Raji (cell line): ENCODE data around the gene GET4.
A peak's percentile ranks its signal among the peaks of the same experiment; 100 is the strongest.

Experiments used
- POLR2A ChIP-seq: IDR thresholded peaks from 2 replicates; pipeline ENCODE4 v1.6.1; 2011; ENCODE audit warnings: low read depth, low read length, control low read depth; ENCODE audit not compliant: insufficient read depth

The GET4 gene

DNA sequence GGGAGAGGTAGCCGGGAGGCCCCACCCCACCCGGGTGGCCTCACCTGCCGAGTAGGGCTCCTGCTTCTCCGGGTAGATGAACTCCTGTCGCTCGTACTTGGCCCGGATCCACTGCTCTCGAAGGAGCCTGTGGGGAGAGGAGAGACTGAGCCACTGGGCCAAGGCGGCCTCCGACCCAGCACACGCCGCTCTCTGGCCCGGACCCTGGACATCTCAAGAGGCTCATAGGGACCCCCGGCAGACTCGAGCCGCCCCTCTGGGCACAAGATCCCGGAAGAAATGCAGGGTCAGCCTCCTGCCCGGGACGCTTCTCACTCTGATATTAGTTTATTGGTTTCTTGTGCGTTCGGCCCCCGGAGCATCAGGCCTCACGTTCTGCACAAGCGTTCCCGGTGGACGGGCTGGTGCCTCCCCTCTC is 43.6 kb downstream of the GET4 start:
- TF ChIP-seq POLR2A: no peak

DNA sequence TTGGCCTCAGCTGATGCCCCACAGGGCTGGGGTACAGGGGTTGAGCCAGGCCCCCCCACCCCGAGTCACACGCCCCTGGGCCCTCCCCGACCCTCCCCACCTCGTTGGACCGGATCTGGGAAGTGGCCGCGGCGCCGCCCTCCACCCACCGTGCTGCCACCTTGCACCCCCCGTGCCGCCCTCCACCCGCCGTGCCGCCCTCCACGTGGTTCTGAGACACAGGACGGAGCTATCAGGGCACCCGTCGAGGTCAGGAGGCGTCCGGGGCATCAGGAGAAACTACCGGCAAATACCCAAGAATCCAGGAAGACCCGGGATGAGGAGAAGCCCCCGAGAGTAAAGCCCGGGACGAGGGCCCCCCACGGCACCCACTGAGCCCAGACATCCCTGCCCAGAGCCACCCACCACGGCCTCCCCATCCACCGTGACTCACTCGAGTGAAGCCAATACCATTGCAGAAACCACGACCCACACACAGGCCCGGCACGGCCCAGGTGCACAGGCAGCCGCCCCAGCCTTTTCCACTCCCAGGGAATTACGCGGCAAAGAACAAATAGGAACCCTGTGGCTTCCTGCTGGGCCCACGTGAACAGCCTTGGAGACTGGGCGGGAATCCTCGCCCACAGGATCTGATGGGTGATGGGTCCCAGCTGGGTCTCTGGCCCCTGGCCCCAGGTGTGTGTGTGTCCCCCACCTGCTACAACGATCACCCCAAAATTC is 44.2 kb downstream of the GET4 start:
- no peak for TF ChIP-seq POLR2A

DNA sequence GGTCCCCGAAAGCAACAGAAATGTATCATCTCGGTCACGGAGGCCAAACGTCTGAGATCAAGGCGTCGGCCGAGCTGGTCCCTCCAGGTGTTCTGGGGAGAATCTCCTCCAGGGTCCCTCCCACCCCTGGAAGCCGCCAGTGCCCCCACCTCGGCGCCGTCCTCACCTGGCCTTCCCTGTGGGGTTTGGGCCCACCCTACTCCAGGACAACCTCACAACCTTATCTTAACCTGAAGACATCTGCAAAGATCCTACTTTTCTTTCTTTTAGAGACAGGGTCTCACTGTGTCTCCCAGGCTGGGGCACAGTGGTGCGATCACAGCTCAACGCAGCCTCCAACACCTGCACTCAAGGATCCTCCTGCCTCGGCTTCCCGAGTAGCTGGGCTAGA is 44.7 kb downstream of the GET4 start:
- TF ChIP-seq POLR2A: no peak

DNA sequence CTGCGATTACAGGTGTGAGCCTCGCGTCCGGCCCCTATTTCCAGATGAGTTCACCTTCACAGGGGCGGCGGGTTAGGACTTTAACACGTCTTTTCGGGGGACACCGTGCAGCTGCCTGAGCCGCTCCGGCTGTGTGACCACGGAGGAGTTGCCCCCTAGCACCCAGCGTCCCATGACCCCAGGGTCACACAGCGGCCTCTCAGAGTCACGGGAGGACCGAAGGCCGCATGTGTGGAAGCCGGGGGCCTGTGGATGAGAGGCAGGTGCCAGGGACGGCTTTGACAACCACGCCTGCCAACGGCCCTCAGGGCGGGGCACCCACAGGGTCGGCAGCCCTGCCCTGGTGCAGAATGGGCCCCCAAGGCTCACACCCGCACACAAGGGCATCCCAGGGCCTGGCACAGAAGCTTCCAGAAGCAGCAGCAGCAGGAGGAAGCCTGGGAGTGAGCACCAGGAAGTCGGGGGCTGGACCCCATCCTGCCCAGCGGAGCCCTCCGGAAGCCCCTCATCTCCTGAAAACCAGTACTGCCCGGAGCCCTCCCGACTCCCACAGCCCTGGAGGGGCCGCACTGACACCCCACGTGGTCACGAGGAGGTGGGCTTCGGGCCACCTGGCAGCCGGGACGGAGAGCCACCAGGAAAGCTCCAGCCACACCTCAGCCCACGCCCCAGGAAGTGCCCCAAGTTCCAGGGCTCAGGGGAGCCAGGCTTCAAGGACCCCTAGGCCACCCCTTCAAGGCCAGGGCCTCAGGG is 45.4 kb downstream of the GET4 start:
- TF ChIP-seq POLR2A: no peak

DNA sequence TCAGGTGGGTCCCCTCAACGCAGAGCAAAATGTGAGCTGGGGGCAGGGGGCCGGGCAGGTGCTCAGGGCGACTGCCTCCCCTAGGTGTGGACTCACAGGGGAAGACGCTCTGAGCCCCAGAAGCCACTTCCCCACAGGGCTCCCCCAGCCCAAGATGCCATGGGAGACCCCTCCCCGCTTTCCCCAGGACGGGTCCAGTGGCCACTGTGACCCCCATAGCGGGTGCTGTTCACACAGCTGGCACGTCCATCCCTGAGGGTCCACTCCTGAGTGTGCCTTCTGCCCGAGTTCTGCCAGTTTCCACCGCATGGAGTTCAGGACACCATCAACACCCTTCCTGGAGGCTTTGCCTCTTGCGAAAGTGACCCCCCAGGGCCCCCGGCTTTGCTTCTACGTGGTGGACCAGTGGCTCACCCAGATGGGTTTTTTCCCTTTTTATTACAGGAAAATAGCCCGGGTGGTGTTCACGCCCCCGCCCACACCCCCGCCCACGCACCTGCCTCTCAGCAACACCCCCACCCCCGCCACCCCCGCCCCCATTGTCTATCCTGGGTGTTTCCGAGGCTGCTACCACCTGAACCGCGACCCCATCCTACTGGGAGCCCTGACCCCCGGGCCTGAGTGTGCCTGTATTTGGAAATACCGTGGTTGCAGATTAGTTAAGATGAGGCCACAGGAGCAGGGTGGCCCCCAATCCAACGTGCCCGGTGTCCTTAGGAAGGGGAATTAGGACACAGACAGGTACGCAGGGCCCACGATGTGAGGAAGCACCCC is 46.2 kb downstream of the GET4 start:
- TF ChIP-seq POLR2A: no peak

DNA sequence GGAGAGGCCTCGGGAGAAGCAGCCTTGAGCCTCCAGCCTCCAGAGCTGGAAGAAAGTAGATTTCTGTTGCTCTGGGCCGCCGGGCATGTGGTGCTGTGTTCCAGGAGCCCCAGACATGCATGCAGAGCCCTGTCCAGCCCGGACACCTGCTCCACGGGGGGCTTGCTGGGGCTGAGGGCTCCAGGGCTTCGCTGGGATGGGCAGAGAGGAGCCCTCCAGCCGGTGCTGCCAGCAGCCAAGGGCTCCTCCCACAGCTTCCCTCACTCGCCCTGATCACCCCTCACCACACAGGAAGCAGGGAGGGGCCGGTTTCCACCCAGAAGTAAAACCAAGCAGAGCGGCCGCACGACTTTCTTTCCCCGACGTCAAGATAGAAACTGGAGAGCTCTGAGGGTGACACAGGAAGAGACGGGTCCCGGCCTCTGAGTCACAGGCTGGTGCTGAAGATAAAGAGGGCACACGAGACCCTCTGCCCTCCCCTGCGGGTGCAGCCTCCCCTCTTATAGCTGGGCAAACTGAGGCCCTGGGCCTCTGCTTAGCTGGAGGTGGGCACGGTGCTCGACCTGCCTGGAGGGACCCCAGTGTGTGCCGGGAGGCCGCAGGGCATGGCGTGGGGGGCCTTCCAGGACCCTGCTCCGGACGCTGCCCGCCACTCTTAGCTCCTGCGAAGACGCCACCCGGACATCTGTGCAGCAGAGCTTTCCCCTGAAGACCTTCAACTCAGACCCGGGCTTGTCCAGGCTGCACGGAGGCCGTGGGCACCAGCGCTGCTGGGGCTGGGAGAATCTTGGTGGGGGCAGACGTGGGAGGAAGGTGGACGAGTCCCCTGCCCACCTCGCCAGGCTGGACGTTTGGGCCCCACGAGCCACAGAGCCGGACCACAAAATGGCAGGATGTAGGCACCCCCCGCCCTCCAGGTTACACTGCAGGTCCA is 47.0 kb downstream of the GET4 start:
- TF ChIP-seq POLR2A: peak; percentile 40; the same call in 1 of the 2 replicates

DNA sequence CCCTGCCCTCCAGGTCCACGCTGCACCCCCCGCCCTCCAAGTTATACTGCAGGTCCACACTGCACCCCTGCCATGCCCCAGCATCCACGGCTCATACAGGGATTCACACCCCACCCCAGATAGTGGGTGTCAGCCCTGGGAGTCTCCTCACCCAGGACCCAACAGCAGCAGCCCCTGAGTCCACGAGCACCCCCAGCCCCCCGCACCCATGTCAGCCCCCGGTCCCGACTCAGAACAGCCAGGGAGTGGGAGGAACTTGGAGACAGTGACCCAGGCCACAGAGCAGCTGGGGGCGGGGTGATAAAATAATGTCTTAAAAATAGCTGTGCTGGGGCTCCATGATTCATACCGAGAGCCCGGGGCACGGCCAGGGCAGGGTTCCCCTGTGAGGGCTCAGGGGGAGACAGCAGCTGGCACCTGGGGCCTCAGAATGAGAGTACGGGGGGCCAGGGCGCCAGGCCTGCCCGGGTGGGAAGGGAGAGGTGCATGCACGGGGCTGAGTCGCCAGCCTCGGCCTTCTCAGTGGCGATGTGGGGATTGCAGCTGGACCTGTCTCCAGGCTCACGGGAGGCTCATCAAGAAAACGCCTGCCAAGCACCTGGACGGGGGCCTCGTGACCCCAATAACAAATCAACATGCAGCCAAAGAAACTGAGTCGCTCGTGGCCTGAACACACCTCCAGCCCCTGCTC is 48.3 kb downstream of the GET4 start:
- TF ChIP-seq POLR2A: no peak

DNA sequence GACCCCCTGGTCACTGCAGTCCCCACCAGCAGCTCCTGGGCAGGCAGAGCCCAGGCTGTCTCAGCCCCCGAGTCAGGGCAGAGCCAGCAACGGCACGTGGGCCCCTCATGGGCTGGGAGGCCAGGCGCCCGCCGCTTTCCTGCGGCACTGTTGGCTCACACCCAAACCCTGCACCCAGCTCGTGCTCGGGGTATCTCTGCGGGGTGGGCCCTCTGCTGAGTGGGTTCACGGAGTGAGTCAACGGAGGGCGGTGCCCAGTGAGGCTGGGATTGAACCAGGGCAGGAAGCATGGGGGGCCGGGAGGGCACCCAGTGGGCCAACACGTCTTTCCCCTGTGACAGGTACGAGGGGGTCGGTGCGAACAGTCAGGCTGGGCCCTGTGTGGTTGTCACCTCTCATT is 49.2 kb downstream of the GET4 start:
- no peak for TF ChIP-seq POLR2A

DNA sequence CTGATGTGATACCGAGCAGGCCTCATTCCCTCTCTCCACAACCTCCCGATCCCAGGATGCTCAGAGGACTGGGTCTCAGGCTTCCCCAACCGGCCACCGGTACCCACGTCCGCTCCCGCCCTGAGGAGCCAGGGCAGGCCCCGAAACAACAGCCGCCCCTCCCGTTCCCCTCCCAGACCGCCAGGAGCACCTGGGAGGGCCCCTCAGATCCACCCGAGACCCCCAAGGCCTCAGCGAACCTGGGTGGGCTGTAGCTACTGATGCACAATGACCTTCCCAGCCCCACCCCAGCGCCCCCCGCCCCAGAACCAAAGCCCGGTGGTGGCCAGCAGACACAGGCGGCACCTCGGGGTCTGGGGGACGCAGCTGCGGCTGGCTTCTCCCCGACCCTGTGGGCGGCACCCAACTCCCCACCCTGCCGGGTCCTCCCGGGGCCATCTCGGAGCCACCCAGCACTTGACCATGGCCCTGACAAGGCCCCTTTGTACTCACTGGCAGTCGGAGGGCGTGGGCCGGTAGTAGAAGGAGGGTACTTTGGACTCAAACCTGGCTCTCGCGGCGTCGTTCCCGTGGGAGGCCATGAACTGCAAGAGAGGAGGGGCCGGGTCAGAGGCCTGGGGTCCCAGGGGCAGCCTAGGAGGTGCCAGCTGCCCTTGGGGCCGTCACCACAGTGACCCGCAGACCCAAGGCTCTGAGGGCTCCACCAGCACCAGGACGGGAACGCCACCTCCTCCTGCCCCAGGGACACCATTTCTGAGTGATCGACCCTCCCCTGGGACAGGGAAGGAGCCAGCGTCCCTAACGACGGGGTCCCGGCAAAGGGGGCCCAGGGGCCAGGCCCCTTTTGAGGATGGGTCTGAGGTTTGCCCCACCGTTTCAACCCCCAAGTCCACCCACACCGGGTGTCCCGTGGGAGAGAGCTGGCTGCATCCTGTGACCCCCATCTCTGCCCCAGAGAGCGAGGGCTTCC is 50.0 kb downstream of the GET4 start:
- no peak for TF ChIP-seq POLR2A

DNA sequence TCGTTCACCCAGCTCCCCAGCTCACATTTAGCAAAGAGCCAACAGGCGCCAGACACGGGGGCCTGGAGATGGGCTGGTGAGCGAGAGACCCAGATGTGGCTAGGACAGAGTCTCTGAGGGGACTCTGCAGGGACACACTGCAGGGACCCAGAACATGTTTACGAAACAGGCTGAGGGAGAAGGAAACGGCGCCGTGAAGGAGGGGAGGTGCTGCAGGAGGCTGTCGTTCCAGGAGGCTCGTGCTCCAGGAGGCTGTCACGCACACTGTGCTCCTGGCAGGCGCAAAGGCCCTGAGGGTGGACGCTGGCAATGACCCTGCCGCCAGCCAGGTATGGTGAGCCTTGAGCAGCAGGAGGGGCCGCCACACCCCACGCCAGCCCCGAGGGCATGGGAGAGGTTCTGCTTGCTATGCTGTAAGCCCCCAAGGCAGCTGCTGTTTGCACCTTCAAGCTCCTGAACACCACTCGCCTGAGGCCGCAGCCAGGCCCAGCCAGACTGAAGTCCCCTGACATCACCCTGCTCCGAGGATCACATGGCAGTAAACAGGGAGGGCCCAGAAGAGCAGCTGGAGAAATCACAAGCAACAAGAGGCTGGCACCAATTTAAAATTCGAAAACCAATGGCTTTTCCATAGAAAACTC is 50.8 kb downstream of the GET4 start:
- no peak for TF ChIP-seq POLR2A

DNA sequence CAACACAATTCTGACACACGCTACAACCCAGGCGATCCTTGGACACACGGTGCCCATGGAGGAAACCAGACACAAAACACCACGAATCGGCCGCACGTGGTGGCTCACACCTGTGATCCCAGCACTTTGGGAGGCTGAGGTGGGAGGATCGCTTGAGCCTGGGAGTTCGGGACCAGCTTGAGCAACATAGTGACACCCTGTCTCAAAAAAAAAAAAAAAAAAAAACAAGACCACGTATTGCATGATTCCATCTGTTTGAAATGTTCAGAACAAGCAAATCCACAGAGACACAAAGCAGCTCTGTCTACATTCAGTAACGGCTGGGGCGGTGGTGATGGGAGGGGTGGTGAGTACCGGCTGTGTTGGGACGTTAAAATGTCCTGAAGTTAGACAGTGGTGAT is 53.0 kb downstream of the GET4 start:
- TF ChIP-seq POLR2A: no peak

DNA sequence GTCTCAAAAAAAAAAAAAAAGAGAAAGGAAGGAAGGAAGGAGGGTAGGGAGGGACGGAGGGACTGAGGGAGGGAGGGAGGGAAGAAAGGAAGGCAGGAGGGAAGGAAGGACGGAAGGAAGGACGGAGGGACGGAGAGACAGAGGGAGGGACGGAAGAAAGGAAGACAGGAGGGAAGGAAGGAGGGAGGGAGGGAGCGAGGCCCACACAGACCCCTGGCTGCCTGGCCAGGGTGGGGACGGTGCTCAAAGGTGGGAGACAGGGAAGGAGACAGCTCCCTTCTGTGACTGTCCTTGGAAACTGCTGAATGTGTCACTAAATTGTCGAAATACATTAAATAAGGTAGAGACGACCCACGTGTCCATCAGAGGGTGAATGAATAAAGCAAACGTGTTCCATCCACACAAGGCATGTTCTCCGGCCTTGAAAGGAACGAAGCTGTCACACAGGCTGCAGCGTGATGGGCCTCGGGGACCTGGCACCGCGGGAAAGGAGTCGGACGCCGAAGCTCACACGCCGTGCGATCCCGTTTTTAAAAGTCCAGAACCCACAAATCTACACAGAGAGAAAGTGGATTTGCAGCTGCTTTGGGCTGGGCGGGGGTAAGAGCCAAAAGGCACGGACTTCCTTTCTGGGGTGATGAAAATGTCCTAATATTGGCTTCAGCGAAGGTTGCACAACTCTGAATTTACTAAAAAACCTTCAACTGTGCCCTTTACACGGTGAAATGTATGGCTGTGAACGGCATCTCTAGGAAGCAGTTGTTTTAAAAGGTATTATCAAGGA is 54.8 kb downstream of the GET4 start:
- no peak for TF ChIP-seq POLR2A
